NCI-H446 treated with DMSO at 0.1 percent for 48 hours (cell line): ENCODE results near the gene MYO3B.

Experiments used
- DNase-seq: peaks from one replicate; lab custom pipeline; 2025; lab: John Stamatoyannopoulos, UW

The MYO3B gene

DNA sequence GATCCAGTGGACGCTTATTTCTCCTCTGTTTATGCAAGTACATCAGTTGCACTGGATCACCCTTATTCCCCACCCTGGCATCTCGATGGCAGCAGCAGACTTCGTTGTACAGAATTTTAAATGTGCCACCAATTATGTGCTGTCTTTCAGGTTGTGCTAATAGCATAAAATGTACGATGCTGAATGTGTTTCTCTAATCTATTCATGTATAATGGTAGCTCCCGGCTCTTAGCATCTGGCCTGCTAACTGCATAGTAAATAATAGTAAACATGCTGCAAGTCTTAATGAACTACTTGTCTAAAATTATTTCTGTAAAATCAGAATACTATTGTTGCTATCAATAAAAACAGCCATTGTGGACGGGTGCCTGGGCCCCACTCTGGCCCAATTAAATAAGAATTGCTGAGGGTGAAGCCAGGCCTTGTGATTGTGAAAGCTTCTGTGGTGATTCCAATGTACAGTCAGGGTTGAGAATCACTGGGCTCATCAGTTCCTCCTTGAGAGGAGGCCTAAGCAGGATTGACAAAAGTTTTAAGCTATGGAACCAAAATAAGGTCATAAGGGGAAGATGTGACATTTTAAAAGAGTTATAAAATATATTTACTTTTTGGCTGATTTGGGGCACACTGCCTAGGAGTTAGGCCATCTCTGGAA lies 14.4 kb upstream of the MYO3B start:
- no peak for DNase-seq

DNA sequence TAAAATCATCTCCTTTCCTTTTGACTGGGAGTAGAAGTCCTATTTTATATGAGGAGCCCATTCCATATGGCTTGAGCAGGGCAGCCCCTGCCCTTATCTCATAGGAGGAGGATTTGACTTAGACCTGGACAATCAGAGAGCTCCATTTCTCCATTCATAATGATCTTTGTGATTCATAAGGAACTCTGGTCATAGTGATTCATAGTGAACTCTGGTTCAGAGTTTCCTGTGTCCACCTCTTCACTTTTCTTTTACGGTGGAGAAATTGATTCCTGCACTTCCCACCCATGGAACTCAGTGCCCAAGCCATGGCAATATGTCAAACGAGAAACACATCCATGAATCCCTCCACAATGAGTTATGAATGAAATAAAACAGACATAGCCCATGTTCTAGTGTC lies 12.8 kb upstream of the MYO3B start:
- no peak for DNase-seq

- no peak for DNase-seq
Observed at GRCh38 chr2:170166735-170167134, 11.2 kb upstream of the MYO3B start.

DNA sequence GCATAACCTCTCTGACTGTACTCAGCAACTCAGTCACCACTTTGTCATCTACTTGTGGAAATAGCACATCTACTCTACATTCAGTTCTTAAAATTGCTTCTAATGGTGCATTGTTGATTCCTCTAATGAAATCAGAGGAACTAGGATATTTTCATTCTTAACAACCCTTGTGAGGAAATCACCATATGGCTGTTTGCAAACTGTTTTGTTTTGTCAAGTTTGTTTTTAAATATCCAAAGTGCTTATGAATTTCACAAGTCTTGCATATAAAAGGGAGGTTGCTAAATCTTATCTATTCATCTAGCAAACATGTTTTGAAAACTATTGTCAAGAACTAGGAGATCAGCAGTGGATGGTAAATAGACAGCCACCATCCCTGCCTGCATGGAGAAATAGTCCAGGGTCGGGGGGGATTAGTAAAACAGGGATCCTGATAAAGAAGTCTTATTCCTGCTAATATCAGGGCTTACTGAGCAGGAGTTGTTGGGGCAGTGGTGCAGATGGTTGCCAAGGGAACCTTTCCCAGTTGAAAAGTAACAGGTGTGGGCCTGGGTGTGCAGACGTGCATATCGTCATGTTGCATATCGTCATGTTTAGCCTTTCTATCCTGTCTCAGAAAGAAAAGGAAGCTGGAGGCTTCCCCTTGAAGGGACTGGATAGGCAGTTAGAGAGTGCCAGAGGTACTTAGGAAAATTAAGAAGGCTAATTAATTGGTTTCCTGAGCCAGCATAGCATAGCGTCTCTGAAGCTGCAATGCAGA lies 7.5 kb upstream of the MYO3B start:
- no peak for DNase-seq

DNA sequence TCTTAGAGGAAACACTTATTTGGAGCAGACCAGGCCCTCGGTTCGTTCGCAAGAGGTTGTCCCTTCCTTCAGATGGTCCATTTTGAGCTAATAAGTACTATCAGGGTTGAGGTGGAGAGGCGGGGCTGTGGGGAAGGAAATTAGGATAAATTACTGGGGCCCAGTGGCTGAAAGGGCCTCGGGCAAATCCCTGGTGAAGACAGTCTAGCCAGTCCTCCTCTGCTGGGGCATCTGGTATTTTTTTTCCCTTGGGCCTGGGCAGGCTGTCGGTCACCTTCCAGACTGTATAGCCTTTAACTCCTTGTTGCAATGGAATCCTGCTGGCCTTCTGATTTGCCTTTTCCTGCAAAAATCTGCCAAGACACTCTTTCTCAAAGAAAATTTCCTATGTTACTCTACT lies 1.7 kb upstream of the MYO3B start:
- no peak for DNase-seq

DNA sequence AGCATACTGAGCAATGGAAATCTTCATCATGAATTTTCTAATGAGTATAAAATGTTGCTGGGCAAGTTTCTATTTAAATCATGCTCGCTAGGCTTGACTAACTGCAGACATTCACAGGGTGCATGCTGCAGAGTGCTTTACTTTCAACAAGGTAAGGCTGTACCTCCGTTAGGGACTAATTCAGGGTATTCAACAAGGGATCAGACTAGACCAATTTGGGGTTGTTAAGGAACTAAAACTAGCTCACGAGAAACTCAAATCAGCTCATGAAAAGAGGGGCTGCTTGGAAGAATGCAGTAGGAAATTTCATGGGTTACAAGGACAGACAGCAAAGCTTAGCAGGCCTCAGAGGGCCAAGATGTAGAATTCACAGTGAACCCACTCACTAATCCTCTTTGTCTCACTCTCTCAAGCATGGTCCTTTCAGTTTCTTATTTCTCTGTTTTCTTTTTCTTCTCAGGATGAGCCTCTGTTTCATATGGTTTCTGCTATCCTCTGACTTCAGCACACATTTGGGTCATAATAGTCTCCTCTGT lies 2.2 kb downstream of the MYO3B start:
- no peak for DNase-seq

GRCh38 chr2:170181602-170182001 lies 3.7 kb downstream of the MYO3B start:
- no peak for DNase-seq

- no peak for DNase-seq
Observed at GRCh38 chr2:170185319-170185718, 7.4 kb downstream of the MYO3B start.

- DNase-seq = no peak
Observed at GRCh38 chr2:170189757-170190156, 11.8 kb downstream of the MYO3B start.

DNA sequence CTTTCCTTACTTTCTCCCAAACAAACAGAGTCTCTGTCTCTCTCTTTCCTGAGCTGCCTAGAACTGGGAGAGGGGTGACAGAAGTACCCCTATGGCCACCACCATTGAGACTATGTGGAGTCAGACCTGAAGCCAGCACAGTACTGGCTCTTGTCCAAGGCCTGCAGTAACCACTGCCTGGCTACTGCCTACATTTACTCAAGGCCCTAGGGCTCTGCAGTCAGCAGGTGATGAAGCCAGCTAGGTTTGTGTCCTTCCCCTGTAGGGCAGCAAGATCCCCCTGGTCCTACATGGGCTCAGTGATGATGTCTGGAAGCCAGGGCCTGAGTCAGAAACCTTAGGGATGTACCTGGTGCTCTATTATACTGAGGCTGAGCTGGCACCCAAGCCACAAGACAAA lies 12.2 kb downstream of the MYO3B start:
- DNase-seq = no peak

- no peak for DNase-seq
Observed at GRCh38 chr2:170191166-170191866, 13.4 kb downstream of the MYO3B start.

DNA sequence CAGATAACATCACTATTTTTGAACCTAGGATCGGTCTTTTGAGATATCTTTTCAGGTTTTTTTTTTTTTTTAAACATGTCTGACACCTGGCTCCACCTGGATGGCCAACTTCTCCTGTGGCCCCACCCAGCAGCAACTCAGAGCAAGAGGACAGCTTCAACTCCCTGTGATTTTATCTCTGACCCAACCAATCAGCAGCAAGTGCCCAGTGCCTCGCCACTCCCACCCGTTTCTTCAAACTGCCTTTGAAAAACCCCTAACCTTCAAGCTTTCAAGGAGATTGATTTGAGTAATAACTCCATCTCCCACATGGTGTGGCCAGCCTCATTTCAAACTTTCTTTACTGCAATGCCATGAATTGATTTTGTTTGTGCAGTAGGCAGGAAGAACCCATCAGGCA lies 19.0 kb downstream of the MYO3B start:
- no peak for DNase-seq

DNA sequence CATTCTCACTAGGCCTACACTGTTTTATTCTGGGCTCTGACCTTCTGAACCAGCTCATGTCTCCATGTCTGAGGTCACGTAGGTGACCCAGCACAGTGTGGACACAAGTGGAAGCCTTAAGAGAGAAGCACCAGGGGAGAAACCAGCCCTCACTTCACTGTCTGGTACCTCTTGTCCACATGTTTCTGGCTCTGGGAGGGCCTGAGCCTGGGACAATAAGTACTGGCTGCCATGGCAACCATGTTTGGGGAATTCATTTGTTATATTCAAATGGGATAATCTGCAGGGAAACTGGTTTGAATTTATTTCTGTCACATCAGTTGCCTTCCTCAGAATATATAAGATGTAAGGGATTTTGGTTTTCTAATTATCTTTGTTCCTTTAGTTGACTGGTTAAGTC lies 23.3 kb downstream of the MYO3B start:
- DNase-seq = no peak

DNA sequence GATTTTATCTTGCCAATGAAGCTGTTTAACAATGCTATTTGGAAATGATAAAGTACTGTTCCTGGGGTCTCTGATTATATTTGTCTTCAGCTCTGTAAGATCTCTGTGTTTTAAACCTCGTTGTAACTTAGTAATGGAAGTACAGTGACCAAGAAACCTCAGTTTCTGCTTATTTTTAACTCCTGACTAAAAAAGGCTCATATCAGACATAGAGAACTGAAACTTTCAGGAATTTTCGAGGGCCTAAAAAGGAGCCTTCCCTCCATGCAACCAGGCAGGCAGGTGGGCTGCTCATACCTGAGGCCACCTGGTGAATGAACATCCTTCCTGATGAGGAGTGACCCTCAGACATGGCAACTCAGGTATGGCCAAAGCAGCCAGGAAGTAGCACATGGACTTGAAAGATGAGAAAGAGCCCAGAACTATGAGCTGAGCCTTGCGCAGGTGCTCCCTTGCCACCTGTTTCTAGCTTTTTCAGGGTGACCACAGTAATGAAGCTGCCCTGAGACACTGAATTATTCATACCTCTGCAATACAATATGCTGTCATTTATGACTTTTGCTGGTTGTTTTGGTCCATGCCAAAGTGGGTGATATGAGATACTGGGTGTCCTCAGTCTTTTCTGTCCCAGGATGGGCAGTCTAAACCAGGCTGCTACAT lies 23.9 kb downstream of the MYO3B start:
- no peak for DNase-seq

DNA sequence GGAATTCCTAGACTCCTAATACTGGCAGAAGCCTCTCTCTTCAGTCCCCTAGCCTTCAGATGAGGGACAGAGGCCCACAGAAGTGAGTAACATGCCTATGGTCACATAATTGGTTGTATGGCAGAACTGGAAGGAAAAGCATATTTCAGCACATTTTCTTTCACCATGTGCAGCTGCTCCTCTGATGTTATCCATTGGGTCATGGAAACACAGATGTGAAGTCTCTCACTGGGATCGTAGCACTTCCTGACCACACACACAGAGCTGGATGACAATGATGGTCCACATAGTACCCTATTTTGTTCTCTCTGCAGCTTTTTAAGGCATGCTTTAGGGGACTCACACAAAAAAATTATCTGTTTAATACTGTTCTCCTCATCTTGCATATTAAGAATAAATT lies 24.5 kb downstream of the MYO3B start:
- no peak for DNase-seq

- DNase-seq = no peak
Observed at GRCh38 chr2:170204298-170204951, 26.5 kb downstream of the MYO3B start.

- no peak for DNase-seq
Observed at GRCh38 chr2:170206246-170206645, 28.3 kb downstream of the MYO3B start.

GRCh38 chr2:170206805-170207407 lies 29.0 kb downstream of the MYO3B start:
- DNase-seq = no peak

DNA sequence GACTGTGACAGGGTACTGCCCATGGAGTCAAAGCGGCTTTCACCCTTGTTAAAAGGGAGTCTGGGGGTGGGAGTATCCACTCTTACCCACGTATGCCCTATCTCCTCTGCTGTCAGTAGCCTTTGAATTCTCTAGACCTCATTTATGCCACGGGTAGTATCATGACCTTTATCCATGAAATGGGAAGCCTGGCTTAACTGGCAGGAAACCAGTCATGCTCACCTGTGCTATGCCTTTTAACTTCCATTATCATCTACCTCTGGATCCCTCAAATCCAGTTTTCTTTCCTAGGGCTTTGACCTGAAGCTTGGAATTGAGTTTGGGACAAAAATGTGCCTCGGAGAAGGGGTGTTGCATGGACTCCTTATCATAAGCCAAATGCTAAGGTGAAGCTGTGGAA lies 30.0 kb downstream of the MYO3B start:
- no peak for DNase-seq

GRCh38 chr2:170208967-170209366 lies 31.0 kb downstream of the MYO3B start:
- no peak for DNase-seq

DNA sequence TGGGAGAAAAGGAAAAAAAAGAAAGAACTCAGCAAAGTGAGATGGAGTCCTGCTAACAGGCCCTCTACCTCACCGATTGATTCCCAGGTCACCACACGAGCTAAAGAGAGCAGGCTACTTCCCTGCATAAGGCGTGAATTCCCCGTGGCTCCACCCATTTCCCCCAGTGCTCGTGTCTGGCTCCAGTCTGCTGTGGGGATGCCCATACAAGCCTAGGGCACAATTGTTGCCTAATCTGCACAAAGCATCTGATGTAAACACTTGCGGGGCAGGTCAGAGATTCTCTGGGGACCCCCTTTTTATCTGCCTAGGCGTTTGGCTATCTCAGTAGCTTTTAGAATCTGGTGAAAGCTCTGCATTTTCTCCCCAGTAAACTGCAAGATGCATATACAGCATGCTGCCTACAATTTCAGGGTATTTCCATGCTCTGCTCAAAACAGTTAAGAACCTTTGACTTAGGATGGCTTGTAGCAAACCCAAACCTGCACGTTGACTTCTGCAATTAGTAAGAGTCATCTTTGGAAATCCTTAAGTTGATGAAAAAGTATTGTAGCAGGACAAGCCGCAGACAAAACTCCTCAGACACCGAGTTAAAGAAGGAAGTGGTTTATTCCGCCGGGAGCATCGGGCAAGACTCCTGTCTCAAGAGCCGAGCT lies 34.8 kb downstream of the MYO3B start:
- no peak for DNase-seq
